NCI-H526 treated with DMSO at 0.1 percent for 48 hours (cell line): ENCODE measurements around the gene AHSG.

Experiments
- DNase-seq: peaks from one replicate; lab custom pipeline; 2025; lab: John Stamatoyannopoulos, UW

The AHSG gene

GRCh38 chr3:186640473-186640818, 27.6 kb downstream of the AHSG start:
- no peak for DNase-seq

- DNase-seq = no peak
Measured at GRCh38 chr3:186640929-186641328, 28.1 kb downstream of the AHSG start.

GRCh38 chr3:186642014-186642413, 29.2 kb downstream of the AHSG start:
- DNase-seq = no peak

- DNase-seq = no peak
Measured at GRCh38 chr3:186643493-186643892, 30.6 kb downstream of the AHSG start.

GRCh38 chr3:186644683-186645082, 31.8 kb downstream of the AHSG start:
- DNase-seq = no peak

GRCh38 chr3:186646106-186646505, 33.2 kb downstream of the AHSG start:
- no peak for DNase-seq

- no peak for DNase-seq
Measured at GRCh38 chr3:186646841-186647240, 34.0 kb downstream of the AHSG start.

- DNase-seq = no peak
Measured at GRCh38 chr3:186648851-186649250, 36.0 kb downstream of the AHSG start.

GRCh38 chr3:186651678-186652215, 38.9 kb downstream of the AHSG start:
- no peak for DNase-seq

GRCh38 chr3:186653080-186653707, 40.3 kb downstream of the AHSG start:
- peak; percentile 33 for DNase-seq

- no peak for DNase-seq
Measured at GRCh38 chr3:186653984-186654383, 41.1 kb downstream of the AHSG start.

GRCh38 chr3:186663361-186664118, 50.7 kb downstream of the AHSG start:
- DNase-seq = no peak

- no peak for DNase-seq
Measured at GRCh38 chr3:186664119-186664495, 51.2 kb downstream of the AHSG start.

- no peak for DNase-seq
Measured at GRCh38 chr3:186664506-186664905, 51.6 kb downstream of the AHSG start.

GRCh38 chr3:186665625-186666188, 52.8 kb downstream of the AHSG start, which contains the start of gene HRG:
Gene HRG (plus strand): TSS chr3:186666014. CDS start chr3:186666032, 18 bp downstream.
- DNase-seq = no peak

- no peak for DNase-seq
Measured at GRCh38 chr3:186668426-186668825, 55.6 kb downstream of the AHSG start.

- no peak for DNase-seq
Measured at GRCh38 chr3:186669378-186670084, 56.7 kb downstream of the AHSG start.

GRCh38 chr3:186670155-186670554, 57.3 kb downstream of the AHSG start:
- DNase-seq = no peak
